GM12801 (cell line): ENCODE measurements around the gene PCYT2.

Experiments used
- TF ChIP-seq, protein P1 (sequence below): IDR thresholded peaks from one replicate; pipeline ENCODE4 v1.5.1; 2011; ENCODE audit warnings: control low read depth; ENCODE audit not compliant: insufficient read length; ENCODE audit errors: extremely low read depth

The PCYT2 gene

DNA sequence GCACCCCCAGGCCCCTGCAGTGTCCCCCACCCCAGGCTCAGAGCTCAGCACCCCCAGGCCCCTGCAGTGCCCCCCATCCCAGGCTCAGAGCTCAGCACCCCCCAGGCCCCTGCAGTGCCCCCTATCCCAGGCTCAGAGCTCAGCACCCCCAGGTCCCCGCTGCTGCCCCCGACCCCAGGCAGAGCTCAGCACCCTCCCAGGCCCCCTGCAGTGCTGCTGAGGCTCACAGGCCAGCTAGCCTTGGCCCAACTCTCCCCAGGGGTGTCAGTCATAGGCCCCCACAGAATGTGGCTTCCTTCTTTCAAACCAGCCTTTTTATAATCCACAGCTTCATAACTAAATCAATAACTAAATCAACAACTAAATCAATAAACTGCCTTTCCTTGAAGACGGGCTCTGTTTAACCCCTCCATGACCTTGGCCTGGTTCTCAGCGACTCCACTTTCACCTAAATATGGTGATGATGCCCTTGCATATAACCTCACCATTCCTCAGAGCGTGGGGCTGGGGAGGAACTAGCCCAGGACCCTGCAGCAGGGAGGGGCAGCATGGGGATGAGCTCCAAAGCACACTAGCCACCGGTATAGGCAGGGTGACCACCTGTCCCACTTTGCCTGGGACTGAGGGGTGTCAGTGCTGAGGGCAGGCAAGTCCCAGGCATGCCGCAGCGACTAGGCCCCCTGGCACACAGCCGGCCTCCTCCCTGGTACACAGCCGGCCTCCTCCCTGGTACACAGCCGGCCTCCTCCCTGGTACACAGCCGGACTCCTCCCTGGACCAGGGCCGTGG is 44.8 kb upstream of the PCYT2 start:
- TF ChIP-seq, protein P1, sequence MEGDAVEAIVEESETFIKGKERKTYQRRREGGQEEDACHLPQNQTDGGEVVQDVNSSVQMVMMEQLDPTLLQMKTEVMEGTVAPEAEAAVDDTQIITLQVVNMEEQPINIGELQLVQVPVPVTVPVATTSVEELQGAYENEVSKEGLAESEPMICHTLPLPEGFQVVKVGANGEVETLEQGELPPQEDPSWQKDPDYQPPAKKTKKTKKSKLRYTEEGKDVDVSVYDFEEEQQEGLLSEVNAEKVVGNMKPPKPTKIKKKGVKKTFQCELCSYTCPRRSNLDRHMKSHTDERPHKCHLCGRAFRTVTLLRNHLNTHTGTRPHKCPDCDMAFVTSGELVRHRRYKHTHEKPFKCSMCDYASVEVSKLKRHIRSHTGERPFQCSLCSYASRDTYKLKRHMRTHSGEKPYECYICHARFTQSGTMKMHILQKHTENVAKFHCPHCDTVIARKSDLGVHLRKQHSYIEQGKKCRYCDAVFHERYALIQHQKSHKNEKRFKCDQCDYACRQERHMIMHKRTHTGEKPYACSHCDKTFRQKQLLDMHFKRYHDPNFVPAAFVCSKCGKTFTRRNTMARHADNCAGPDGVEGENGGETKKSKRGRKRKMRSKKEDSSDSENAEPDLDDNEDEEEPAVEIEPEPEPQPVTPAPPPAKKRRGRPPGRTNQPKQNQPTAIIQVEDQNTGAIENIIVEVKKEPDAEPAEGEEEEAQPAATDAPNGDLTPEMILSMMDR: no peak

DNA sequence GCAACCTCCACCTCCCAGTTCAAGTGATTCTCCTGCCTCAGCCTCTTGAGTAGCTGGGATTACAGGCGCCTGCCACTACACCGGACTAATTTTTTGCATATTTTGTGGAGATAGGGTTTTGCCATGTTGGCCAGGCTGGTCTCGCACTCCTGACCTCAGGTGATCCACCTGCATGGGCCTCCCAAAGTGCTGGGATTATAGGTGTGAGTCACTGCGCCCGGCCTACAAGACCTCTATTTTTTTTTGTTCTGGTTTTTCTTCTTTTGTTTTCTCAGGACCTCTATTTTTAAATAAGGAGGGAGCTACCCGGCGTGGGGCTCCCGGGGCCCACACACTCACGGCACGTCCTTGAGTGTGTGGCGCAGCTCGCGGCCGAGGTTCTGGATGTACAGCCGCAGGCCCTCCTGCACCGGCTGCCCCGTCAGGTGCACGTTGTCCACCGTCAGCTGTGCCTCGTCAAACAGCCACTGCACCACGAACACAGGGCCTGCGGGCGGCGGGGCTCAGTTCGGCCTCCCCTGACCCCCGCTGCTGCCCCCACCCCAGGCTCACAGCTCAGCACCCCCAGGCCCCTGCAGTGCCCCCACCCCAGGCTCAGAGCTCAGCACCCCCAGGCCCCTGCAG is 44.0 kb upstream of the PCYT2 start:
- TF ChIP-seq, protein P1: no peak

DNA sequence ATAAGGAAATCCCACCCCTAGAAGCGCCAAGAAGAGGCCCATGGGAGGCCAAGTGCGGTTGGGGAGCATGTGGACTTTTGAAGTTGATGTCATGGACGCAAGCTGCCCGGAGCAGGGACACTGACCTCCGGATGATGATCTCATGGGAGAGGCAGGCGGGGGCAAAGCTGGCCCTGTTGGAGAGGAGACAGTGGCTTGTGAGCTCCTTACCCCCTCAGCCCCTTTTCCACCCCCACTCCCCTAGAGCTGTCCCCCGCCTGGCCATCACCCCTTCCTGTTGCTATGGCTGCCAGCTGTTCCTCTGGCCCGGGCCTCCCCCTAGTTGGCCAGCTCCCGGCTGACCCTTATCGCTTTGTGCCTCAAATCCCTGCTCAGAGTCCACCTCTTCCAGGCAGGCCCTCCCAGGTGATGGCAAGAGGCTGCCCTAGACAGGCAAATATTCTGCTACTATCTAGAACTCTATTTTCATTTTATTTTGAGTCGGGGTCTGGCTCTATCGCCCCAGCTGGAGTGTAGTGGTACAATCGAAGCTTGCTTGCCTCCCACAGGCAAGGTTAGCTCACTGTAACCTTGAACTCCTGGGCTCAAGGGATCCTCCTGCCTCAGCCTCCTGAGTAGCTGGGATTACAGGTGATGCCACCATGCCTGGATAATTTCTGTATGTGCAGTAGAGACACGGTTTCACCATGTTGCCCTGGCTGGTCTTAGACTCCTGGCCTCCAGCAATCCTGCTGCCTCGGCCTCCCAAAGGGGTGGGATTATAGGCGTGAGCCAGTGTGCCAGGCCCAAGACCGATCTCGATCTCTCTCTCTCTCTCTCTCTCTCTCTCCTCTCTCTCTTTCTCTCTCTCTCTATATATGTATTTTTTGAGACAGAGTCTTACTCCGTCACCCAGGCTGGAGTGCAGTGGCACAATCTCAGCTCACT is 43.2 kb upstream of the PCYT2 start:
- TF ChIP-seq, protein P1: no peak

DNA sequence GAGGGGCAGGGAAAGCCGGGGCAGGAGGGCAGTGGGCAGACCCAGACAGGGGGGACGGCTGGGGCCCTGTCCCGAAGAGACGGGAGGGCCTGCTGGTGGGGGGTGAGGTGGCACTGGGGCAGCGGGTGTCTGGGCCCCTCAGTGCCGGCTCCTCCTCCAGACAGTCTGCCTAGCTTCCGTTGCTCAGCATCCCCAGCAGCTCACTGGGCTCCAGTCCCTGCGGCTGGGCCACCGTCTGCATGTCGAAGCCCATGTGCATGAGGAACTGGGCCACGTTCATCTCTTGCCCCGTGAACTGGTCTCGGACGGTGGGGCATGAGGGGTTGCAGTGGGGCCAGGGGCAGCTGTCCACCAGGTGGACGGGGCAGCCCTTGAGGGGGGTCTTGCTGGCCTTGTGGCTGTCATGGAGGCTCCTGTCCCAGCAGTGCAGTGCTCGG is 41.6 kb upstream of the PCYT2 start:
- TF ChIP-seq, protein P1: no peak

DNA sequence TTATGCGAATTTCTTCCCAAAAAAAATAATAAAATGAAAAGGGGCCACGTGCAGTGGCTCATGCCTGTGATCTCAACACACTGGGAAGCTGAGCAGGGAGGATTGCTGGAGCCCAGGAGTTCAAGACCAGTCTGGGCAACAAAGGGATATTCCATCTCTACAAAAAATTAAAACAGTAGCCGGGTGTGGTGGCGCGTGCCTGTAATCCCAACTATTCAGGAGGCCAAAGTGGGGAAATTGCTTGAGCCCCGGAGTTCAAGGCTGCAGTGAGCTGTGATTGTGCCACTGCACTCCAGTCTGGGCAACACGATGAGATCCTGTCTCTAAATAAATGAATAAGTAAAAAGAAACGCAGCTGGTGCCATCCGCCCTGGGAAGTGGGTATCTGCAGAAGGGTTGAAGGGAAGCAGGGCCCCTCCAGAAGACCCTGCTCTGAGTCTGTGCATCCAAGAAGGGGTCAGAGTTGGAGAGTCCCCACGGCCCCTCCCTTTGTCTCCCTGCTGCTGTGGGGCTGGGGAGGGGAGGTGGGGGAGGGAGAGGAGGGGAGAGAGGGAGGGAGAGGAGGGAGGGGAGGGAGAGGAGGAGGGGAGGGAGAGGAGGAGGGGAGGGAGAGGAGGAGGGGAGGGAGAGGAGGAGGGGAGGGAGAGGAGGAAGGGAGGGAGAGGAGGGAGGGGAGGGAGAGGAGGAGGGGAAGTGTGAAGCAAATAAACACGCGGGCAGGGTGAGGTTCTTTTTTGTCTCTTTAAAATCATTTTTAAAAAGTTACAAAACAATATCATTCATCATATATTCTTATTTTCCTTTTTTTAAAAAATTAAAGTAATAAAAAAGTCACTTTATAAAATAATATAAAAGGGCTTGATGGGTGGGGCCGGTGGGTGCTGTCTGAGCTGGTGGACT is 40.8 kb upstream of the PCYT2 start:
- TF ChIP-seq, protein P1: no peak

DNA sequence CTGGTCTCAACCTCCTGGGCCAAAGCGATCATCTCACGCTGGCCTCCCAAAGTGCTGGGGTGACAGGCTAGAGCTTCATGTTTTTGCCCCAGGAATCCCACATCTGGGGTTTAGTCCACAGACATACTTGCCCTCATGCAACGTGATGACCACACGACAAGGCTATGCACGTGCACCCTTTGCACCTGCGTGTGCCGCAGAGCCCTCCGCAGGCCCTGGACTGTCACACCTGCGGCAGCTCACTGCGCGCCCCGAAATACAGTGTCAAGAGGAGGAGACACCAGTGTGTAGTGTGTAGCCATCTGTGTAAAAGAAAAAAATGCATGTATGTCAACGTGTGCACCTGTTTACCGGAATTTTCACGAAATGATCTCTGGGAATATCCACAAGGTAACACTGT is 39.3 kb upstream of the PCYT2 start:
- TF ChIP-seq, protein P1: no peak
